Neural cell (in vitro differentiated cells): Measurements from ENCODE around the gene DOCK8. TPM values are rescaled to one million over a fixed set of nuclear protein-coding genes. Genes with fewer than 3 reads are reported as not detected.

ENCODE experiments used
- H2AFZ ChIP-seq: fragments of 200-600, 300-800 bp; sonication (generic), shearing (Covaris generic); 2 replicates; pipeline ENCODE4 v1.6.0; 2014; ENCODE audit warnings: low read depth, mild to moderate bottlenecking, antibody characterized with exemption, low read length, moderate library complexity
- H3F3A ChIP-seq: fragments of 200-600 bp; shearing (Covaris generic); 2 replicates; pipeline ENCODE4 v1.6.1; 2016; ENCODE audit warnings: mild to moderate bottlenecking, moderate library complexity, mixed read lengths, antibody characterized with exemption, low read length; ENCODE audit not compliant: insufficient read depth, poor library complexity, severe bottlenecking
- H3K27ac ChIP-seq: fragments of 200-600, 300-800 bp; sonication (generic), shearing (Covaris generic); 2 replicates; pipeline ENCODE4 v1.5.1; 2014; ENCODE audit warnings: mild to moderate bottlenecking, low read length, moderate library complexity
- H3K27me3 ChIP-seq: fragments of 300-800, 200-600 bp; sonication (generic), shearing (Covaris generic); 2 replicates; pipeline ENCODE4 v1.6.0; 2014; ENCODE audit warnings: mild to moderate bottlenecking, low read depth, low read length, moderate library complexity; ENCODE audit not compliant: insufficient read depth
- H3K36me3 ChIP-seq: fragments of 300-800, 200-600 bp; sonication (generic), shearing (Covaris generic); 2 replicates; pipeline ENCODE4 v1.5.1; 2014; ENCODE audit warnings: mild to moderate bottlenecking, antibody characterized with exemption, low read length, moderate library complexity; ENCODE audit not compliant: insufficient read depth
- H3K4me2 ChIP-seq: fragments of 300-800, 200-600 bp; sonication (generic), shearing (Covaris generic); 2 replicates; pipeline ENCODE4 v1.6.0; 2014; ENCODE audit warnings: mild to moderate bottlenecking, low read length
- H3K4me3 ChIP-seq: fragments of 300-800, 200-600 bp; sonication (generic), shearing (Covaris generic); 2 replicates; pipeline ENCODE4 v1.5.1; 2014; ENCODE audit warnings: mild to moderate bottlenecking, low read length, moderate library complexity
- H3K79me2 ChIP-seq: fragments of 200-600 bp; shearing (Covaris generic); replicated peaks from 2 replicates; pipeline ENCODE4 v1.6.0; 2014; ENCODE audit warnings: mild to moderate bottlenecking, low read length, moderate library complexity; ENCODE audit not compliant: insufficient read depth
- H3K9ac ChIP-seq: fragments of 300-800, 200-600 bp; sonication (generic), shearing (Covaris generic); 2 replicates; pipeline ENCODE4 v1.6.1; 2016; ENCODE audit warnings: mild to moderate bottlenecking, low read length, mixed read lengths
- H3K9me2 ChIP-seq: fragments of 200-600 bp; shearing (Covaris generic); 2 replicates; pipeline ENCODE4 v1.6.1; 2016; ENCODE audit warnings: mild to moderate bottlenecking, low read length, mixed read lengths; ENCODE audit not compliant: insufficient read depth
- H3K9me3 ChIP-seq: fragments of 200-600, 300-800 bp; sonication (generic), shearing (Covaris generic); 2 replicates; pipeline ENCODE4 v1.6.1; 2016; ENCODE audit warnings: mild to moderate bottlenecking, mixed run types, low read length, moderate library complexity, mixed read lengths
- H4K20me1 ChIP-seq: fragments of 200-600 bp; shearing (Covaris generic); 2 replicates; pipeline ENCODE4 v1.6.1; 2016; ENCODE audit warnings: mild to moderate bottlenecking, mixed run types; ENCODE audit not compliant: insufficient read depth
- EP300 ChIP-seq: fragments of 450-650 bp; conservative IDR thresholded peaks from 2 replicates; pipeline ENCODE4 v1.6.1; 2014; ENCODE audit warnings: antibody characterized with exemption, mild to moderate bottlenecking, moderate library complexity; ENCODE audit not compliant: poor library complexity, severe bottlenecking
- EZH2 ChIP-seq: fragments of 200-600, 300-800 bp; shearing (Covaris generic), sonication (generic); IDR thresholded peaks from 2 replicates; pipeline ENCODE4 v1.6.1; 2014; ENCODE audit warnings: antibody characterized with exemption, low read length, borderline replicate concordance, mild to moderate bottlenecking; ENCODE audit not compliant: insufficient read depth, poor library complexity, severe bottlenecking
- MXI1 ChIP-seq: fragments of 450-650 bp; conservative IDR thresholded peaks from 2 replicates; pipeline ENCODE4 v1.6.1; 2014; ENCODE audit warnings: antibody characterized with exemption, mild to moderate bottlenecking; ENCODE audit not compliant: poor library complexity, severe bottlenecking
- POLR2AphosphoS5 ChIP-seq: IDR thresholded peaks from 2 replicates; pipeline ENCODE4 v1.6.1; 2012
- RAD21 ChIP-seq: fragments of 450-650 bp; conservative IDR thresholded peaks from 2 replicates; pipeline ENCODE4 v1.6.1; 2014; ENCODE audit warnings: antibody characterized with exemption, mild to moderate bottlenecking, moderate library complexity
- SMC3 ChIP-seq: fragments of 450-650 bp; conservative IDR thresholded peaks from 2 replicates; pipeline ENCODE4 v1.6.1; 2014; ENCODE audit warnings: antibody characterized with exemption, mild to moderate bottlenecking, moderate library complexity; ENCODE audit not compliant: poor library complexity
- TAF1 ChIP-seq: IDR thresholded peaks from 2 replicates; pipeline ENCODE4 v1.6.1; 2012; ENCODE audit warnings: low read depth
- polyA plus RNA-seq: library from polyadenylated mRNA; depleted of rRNA; stranded (reverse); fragments of >200 nt; gene quantifications from 2 replicates; pipeline ENCODE4 v1.2.3, GENCODE V29; 2014
- TF ChIP-seq, protein P1 (sequence below): IDR thresholded peaks from 2 replicates; pipeline ENCODE4 v1.6.1; 2012; ENCODE audit warnings: borderline replicate concordance
- TF ChIP-seq, protein P2 (sequence below): fragments of 450-650 bp; IDR thresholded peaks from 2 replicates; pipeline ENCODE4 v1.5.1; 2014; ENCODE audit warnings: antibody characterized with exemption, mild to moderate bottlenecking, moderate library complexity; ENCODE audit not compliant: poor library complexity, severe bottlenecking

Gene DOCK8
- polyA plus RNA-seq, 1 donor from 2014 or later, result not detected

- Histone ChIP-seq H3F3A (no peaks in the 10 kb centered on the region), H3K36me3 (no peaks in the 10 kb centered on the region), H2AFZ (no peak overlapping the region), H3K4me2 (no peak overlapping the region), H3K9ac (no peak overlapping the region), H3K4me3 (no peak overlapping the region), H3K9me2 (no peaks in the 10 kb centered on the region), H3K27me3 (no peaks in the 10 kb centered on the region), H3K27ac (no peak overlapping the region), H4K20me1 (no peaks in the 10 kb centered on the region), H3K79me2 (no peaks in the 10 kb centered on the region), H3K9me3 (no peaks in the 10 kb centered on the region)
- no peak for TF ChIP-seq EP300
- no peak for TF ChIP-seq POLR2AphosphoS5
- TF ChIP-seq, protein P1, sequence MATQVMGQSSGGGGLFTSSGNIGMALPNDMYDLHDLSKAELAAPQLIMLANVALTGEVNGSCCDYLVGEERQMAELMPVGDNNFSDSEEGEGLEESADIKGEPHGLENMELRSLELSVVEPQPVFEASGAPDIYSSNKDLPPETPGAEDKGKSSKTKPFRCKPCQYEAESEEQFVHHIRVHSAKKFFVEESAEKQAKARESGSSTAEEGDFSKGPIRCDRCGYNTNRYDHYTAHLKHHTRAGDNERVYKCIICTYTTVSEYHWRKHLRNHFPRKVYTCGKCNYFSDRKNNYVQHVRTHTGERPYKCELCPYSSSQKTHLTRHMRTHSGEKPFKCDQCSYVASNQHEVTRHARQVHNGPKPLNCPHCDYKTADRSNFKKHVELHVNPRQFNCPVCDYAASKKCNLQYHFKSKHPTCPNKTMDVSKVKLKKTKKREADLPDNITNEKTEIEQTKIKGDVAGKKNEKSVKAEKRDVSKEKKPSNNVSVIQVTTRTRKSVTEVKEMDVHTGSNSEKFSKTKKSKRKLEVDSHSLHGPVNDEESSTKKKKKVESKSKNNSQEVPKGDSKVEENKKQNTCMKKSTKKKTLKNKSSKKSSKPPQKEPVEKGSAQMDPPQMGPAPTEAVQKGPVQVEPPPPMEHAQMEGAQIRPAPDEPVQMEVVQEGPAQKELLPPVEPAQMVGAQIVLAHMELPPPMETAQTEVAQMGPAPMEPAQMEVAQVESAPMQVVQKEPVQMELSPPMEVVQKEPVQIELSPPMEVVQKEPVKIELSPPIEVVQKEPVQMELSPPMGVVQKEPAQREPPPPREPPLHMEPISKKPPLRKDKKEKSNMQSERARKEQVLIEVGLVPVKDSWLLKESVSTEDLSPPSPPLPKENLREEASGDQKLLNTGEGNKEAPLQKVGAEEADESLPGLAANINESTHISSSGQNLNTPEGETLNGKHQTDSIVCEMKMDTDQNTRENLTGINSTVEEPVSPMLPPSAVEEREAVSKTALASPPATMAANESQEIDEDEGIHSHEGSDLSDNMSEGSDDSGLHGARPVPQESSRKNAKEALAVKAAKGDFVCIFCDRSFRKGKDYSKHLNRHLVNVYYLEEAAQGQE, result no peak
- TF ChIP-seq TAF1, result no peak
- no peak for TF ChIP-seq SMC3
- TF ChIP-seq MXI1, result no peak
- no peak for TF ChIP-seq EZH2
- TF ChIP-seq RAD21, result no peak
- TF ChIP-seq, protein P2, sequence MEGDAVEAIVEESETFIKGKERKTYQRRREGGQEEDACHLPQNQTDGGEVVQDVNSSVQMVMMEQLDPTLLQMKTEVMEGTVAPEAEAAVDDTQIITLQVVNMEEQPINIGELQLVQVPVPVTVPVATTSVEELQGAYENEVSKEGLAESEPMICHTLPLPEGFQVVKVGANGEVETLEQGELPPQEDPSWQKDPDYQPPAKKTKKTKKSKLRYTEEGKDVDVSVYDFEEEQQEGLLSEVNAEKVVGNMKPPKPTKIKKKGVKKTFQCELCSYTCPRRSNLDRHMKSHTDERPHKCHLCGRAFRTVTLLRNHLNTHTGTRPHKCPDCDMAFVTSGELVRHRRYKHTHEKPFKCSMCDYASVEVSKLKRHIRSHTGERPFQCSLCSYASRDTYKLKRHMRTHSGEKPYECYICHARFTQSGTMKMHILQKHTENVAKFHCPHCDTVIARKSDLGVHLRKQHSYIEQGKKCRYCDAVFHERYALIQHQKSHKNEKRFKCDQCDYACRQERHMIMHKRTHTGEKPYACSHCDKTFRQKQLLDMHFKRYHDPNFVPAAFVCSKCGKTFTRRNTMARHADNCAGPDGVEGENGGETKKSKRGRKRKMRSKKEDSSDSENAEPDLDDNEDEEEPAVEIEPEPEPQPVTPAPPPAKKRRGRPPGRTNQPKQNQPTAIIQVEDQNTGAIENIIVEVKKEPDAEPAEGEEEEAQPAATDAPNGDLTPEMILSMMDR, result no peak
These were observed 221.8 kb downstream of the DOCK8 start for GRCh38 chr9:436482-436881.

GRCh38 chr9:437066-437465 is 222.4 kb downstream of the DOCK8 start:
- no peak overlapping the region for H2AFZ ChIP-seq
- no peak overlapping the region for H3K4me2 ChIP-seq
- H3K79me2 ChIP-seq, result no peaks in the 10 kb centered on the region
- H3K36me3 ChIP-seq, result no peaks in the 10 kb centered on the region
- H3K27ac ChIP-seq, result no peak overlapping the region
- H3K27me3 ChIP-seq, result no peaks in the 10 kb centered on the region
- H3K4me3 ChIP-seq, result no peak overlapping the region
- no peak overlapping the region for H3K9ac ChIP-seq
- no peaks in the 10 kb centered on the region for H3K9me3 ChIP-seq
- H3K9me2 ChIP-seq, result no peaks in the 10 kb centered on the region
- H4K20me1 ChIP-seq, result no peaks in the 10 kb centered on the region
- TF ChIP-seq EZH2, result no peak
- no peak for TF ChIP-seq RAD21
- TF ChIP-seq, protein P2, result no peak
- no peak for TF ChIP-seq EP300
- TF ChIP-seq TAF1, result no peak
- TF ChIP-seq MXI1, result no peak
- no peaks in the 10 kb centered on the region for H3F3A ChIP-seq
